HL-60 (cell line): ENCODE measurements around the gene CTF1.

ENCODE experiments used
- CTCF ChIP-seq: IDR thresholded peaks from one replicate; pipeline ENCODE4 v1.5.1; 2011; ENCODE audit warnings: low read length, control low read depth, inconsistent platforms; ENCODE audit not compliant: insufficient read depth
- TF ChIP-seq, protein P1 (sequence below): IDR thresholded peaks from 2 replicates; pipeline ENCODE4 v1.6.1; 2012; ENCODE audit warnings: low read depth; ENCODE audit not compliant: insufficient replicate concordance

GRCh38 chr16:30914830-30915229, 18.4 kb downstream of the CTF1 start:
- no peak for TF ChIP-seq CTCF
- TF ChIP-seq, protein P1, sequence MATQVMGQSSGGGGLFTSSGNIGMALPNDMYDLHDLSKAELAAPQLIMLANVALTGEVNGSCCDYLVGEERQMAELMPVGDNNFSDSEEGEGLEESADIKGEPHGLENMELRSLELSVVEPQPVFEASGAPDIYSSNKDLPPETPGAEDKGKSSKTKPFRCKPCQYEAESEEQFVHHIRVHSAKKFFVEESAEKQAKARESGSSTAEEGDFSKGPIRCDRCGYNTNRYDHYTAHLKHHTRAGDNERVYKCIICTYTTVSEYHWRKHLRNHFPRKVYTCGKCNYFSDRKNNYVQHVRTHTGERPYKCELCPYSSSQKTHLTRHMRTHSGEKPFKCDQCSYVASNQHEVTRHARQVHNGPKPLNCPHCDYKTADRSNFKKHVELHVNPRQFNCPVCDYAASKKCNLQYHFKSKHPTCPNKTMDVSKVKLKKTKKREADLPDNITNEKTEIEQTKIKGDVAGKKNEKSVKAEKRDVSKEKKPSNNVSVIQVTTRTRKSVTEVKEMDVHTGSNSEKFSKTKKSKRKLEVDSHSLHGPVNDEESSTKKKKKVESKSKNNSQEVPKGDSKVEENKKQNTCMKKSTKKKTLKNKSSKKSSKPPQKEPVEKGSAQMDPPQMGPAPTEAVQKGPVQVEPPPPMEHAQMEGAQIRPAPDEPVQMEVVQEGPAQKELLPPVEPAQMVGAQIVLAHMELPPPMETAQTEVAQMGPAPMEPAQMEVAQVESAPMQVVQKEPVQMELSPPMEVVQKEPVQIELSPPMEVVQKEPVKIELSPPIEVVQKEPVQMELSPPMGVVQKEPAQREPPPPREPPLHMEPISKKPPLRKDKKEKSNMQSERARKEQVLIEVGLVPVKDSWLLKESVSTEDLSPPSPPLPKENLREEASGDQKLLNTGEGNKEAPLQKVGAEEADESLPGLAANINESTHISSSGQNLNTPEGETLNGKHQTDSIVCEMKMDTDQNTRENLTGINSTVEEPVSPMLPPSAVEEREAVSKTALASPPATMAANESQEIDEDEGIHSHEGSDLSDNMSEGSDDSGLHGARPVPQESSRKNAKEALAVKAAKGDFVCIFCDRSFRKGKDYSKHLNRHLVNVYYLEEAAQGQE, result no peak
